Vagina (tissue), 2 donors: ENCODE data around the gene RPL22.

Experiments used
- CTCF ChIP-seq, 3 experiments: fragments of 450-650 bp in 2 of 3; fragments of 200-600 bp in 1 of 3; sonication (generic) in 1 of 3; IDR thresholded peaks; one replicate each; pipeline ENCODE4 v1.5.1; 2017 to 2019; ENCODE audit warnings: antibody characterized with exemption in 3 of 3, mild to moderate bottlenecking in 2 of 3, moderate library complexity in 2 of 3
- POLR2A ChIP-seq, 2 donors: fragments of 450-650 bp; IDR thresholded peaks; one replicate each; pipeline ENCODE4 v1.6.1; 2017; ENCODE audit warnings: antibody characterized with exemption in 2 of 2, mild to moderate bottlenecking in 2 of 2, moderate library complexity in 2 of 2
- POLR2AphosphoS5 ChIP-seq, 2 donors: sonication (generic); formaldehyde crosslinking; IDR thresholded peaks; one replicate each; pipeline ENCODE4 v1.9.0; 2017; ENCODE audit warnings: antibody characterized with exemption in 2 of 2, mild to moderate bottlenecking in 2 of 2, low read depth in 1 of 2; ENCODE audit not compliant: insufficient read depth in 1 of 2

- no peak for TF ChIP-seq POLR2A (IDR thresholded peaks at IDR 0.05)
- TF ChIP-seq CTCF (IDR thresholded peaks at IDR 0.05): no peak
- TF ChIP-seq POLR2AphosphoS5 (IDR thresholded peaks at IDR 0.05; ENCODE audit: insufficient read depth in 1 of 2, low read depth in 1 of 2): no peak
Measured at GRCh38 chr1:6223617-6224016, 24.2 kb upstream of the RPL22 start.
